WTC11 (cell line): Measurements from ENCODE around the gene CRACDL. TPM values are rescaled to one million over a fixed set of nuclear protein-coding genes. Genes with fewer than 3 reads are reported as not detected.

Source experiments
- ATAC-seq: fragments of 200-7000 bp; cut with Tn5 transposase; 2 replicates; pipeline ENCODE4 v1.10.0; 2021; ENCODE audit warnings: mild to moderate bottlenecking, moderate library complexity
- CTCF ChIA-PET: fragments of 300-600 bp; sonication (Branson Sonifier 250); formaldehyde crosslinking; loops from one replicate; lab custom pipeline; 2021; ENCODE audit warnings: antibody characterized with exemption; lab: Charles Lee
- POLR2A ChIA-PET: fragments of 350-600 bp; sonication (Branson Sonifier 250); formaldehyde crosslinking; loops from one replicate; lab custom pipeline; 2021; ENCODE audit warnings: antibody characterized with exemption; lab: Charles Lee
- DNase-seq: peaks from one replicate; pipeline ENCODE4 v3.0.0; 2021; ENCODE audit warnings: low spot score
- H3K27ac Mint-ChIP-seq: 2 replicates; pipeline ENCODE4 v1.8.0; 2021; ENCODE audit warnings: mixed read lengths
- H3K27me3 Mint-ChIP-seq: 2 replicates; pipeline ENCODE4 v1.8.0; 2021; ENCODE audit warnings: low read depth, mild to moderate bottlenecking, moderate library complexity, mixed read lengths
- H3K36me3 Mint-ChIP-seq: 2 replicates; pipeline ENCODE4 v1.8.0; 2021; ENCODE audit warnings: mixed read lengths
- H3K4me1 Mint-ChIP-seq: 2 replicates; pipeline ENCODE4 v1.8.0; 2022; ENCODE audit warnings: mixed read lengths
- H3K4me3 Mint-ChIP-seq: 2 replicates; pipeline ENCODE4 v1.8.0; 2021; ENCODE audit warnings: mild to moderate bottlenecking, moderate library complexity, mixed read lengths
- H3K9me3 Mint-ChIP-seq: 2 replicates; pipeline ENCODE4 v1.8.0; 2021; ENCODE audit warnings: mixed read lengths
- ATF3 ChIP-seq: sonication (generic); formaldehyde crosslinking; conservative IDR thresholded peaks from 2 replicates; pipeline ENCODE4 v1.8.1; 2022; ENCODE audit warnings: mild to moderate bottlenecking, missing genetic modification reagents
- ATF6 ChIP-seq: sonication (generic); formaldehyde crosslinking; IDR thresholded peaks from 2 replicates; pipeline ENCODE4 v1.8.1; 2023; ENCODE audit warnings: mild to moderate bottlenecking, missing genetic modification reagents
- CDX4 ChIP-seq: fragments of 250-450 bp; sonication (Bioruptor Pico); IDR thresholded peaks from 2 replicates; pipeline ENCODE4 v1.9.0; 2021; ENCODE audit warnings: moderate library complexity, mild to moderate bottlenecking, inconsistent platforms, borderline replicate concordance
- CREM ChIP-seq: sonication (generic); formaldehyde crosslinking; IDR thresholded peaks from 2 replicates; pipeline ENCODE4 v1.8.1; 2022; ENCODE audit warnings: mild to moderate bottlenecking, missing genetic modification reagents, moderate library complexity
- CTCF ChIP-seq: fragments of 200-600 bp; IDR thresholded peaks from 2 replicates; pipeline ENCODE4 v1.8.0; 2022; ENCODE audit warnings: antibody characterized with exemption
- FOXK1 ChIP-seq: sonication (generic); formaldehyde crosslinking; IDR thresholded peaks from 2 replicates; pipeline ENCODE4 v1.8.0; 2022; ENCODE audit warnings: mild to moderate bottlenecking, moderate library complexity, missing genetic modification reagents
- HMGA2 ChIP-seq: fragments of 250-450 bp; sonication (Bioruptor Pico); IDR thresholded peaks from 2 replicates; pipeline ENCODE4 v1.4.0; 2021; ENCODE audit warnings: mild to moderate bottlenecking, moderate library complexity
- PRDM15 ChIP-seq: sonication (generic); formaldehyde crosslinking; IDR thresholded peaks from 2 replicates; pipeline ENCODE4 v1.8.0; 2022; ENCODE audit warnings: missing genetic modification reagents
- ZNF532 ChIP-seq: fragments of 250-450 bp; sonication (Bioruptor Pico); IDR thresholded peaks from 2 replicates; pipeline ENCODE4 v1.9.0; 2021; ENCODE audit warnings: mild to moderate bottlenecking, borderline replicate concordance
- ZSCAN18 ChIP-seq: fragments of 250-450 bp; sonication (Bioruptor Pico); IDR thresholded peaks from 2 replicates; pipeline ENCODE4 v2.1.2; 2022; ENCODE audit warnings: mild to moderate bottlenecking, moderate library complexity
- total RNA-seq: library from RNA; stranded (reverse); gene quantifications from 3 replicates; pipeline ENCODE4 v1.2.3, GENCODE V29; 2021

The CRACDL gene
- total RNA-seq, 1 experiment from 2014 or later: 0.72 TPM

GRCh38 chr2:98815795-98816194, 120.2 kb downstream of the CRACDL start (continued):
- TF ChIP-seq PRDM15 (CRISPR knock-in tag): no peak
- TF ChIP-seq, all 79 proteins: peak for 0

- ATAC-seq: no peak
- CTCF ChIA-PET: no interaction called here
Measured at GRCh38 chr2:98811766-98812165, 124.3 kb downstream of the CRACDL start.

GRCh38 chr2:98810588-98810928, 125.5 kb downstream of the CRACDL start:
- Mint-ChIP-seq H3K4me1 (peaks cover 16% of the 10 kb centered on the region; the same call in 1 of the 2 replicates), H3K9me3 (peaks cover 5% of the 10 kb centered on the region; the same call in 1 of the 2 replicates), H3K27ac (no peak overlapping the region), H3K4me3 (no peak overlapping the region), H3K27me3 (no peaks in the 10 kb centered on the region; the same call in 1 of the 2 replicates), H3K36me3 (no peaks in the 10 kb centered on the region)
- CTCF ChIA-PET: no interaction called here
- TF ChIP-seq CDX4 (CRISPR knock-in tag): no peak
- TF ChIP-seq FOXK1 (CRISPR knock-in tag): no peak
- TF ChIP-seq ATF6: no peak
- no peak for TF ChIP-seq CTCF
- DNase-seq (no peak), ATAC-seq (no peak)
- POLR2A ChIA-PET: no interaction called here

More at GRCh38 chr2:98811766-98812165, 124.3 kb downstream of the CRACDL start:
- no peak overlapping the region for H3K4me3 Mint-ChIP-seq
- peaks cover 5% of the 10 kb centered on the region; the same call in 1 of the 2 replicates for H3K9me3 Mint-ChIP-seq
- H3K36me3 Mint-ChIP-seq: no peaks in the 10 kb centered on the region
- DNase-seq: no peak
- H3K27ac Mint-ChIP-seq: no peak overlapping the region
- POLR2A ChIA-PET: no interaction called here
- TF ChIP-seq ZSCAN18 (CRISPR knock-in tag): no peak
- no peak for TF ChIP-seq CREM
- no peak for TF ChIP-seq HMGA2 (CRISPR knock-in tag)
- TF ChIP-seq ZNF532 (CRISPR knock-in tag): no peak
- no peak for TF ChIP-seq ATF3 (CRISPR knock-in tag)
- peaks cover 9% of the 10 kb centered on the region; the same call in 1 of the 2 replicates for H3K4me1 Mint-ChIP-seq
- H3K27me3 Mint-ChIP-seq: no peaks in the 10 kb centered on the region; the same call in 1 of the 2 replicates
